Esophagus muscularis mucosa (tissue), 4 donors: ENCODE data around the gene ZNF185.

Source experiments
- CTCF ChIP-seq, 3 experiments: fragments of 200-600 bp in 2 of 3; fragments of 450-650 bp in 1 of 3; sonication (generic) in 2 of 3; IDR thresholded peaks; one replicate each; pipeline ENCODE4 v1.5.1; 2017 to 2019; ENCODE audit warnings: antibody characterized with exemption in 3 of 3, mild to moderate bottlenecking in 2 of 3, moderate library complexity in 1 of 3
- EP300 ChIP-seq: sonication (generic); formaldehyde crosslinking; IDR thresholded peaks from one replicate; pipeline ENCODE4 v1.6.1; 2017; ENCODE audit warnings: antibody characterized with exemption
- POLR2A ChIP-seq: fragments of 450-650 bp; IDR thresholded peaks from one replicate; pipeline ENCODE4 v1.6.1; 2017; ENCODE audit warnings: antibody characterized with exemption, moderate library complexity, mild to moderate bottlenecking, low read depth
- POLR2AphosphoS5 ChIP-seq, 2 donors: sonication (generic); formaldehyde crosslinking; IDR thresholded peaks; one replicate each; pipeline ENCODE4 v1.6.1; 2017; ENCODE audit warnings: antibody characterized with exemption in 2 of 2

- no peak for TF ChIP-seq POLR2A
- no peak for TF ChIP-seq CTCF (IDR thresholded peaks at IDR 0.05)
- TF ChIP-seq POLR2AphosphoS5 (IDR thresholded peaks at IDR 0.05): no peak
- no peak for TF ChIP-seq EP300
These were observed 14.2 kb downstream of the ZNF185 start for GRCh38 chrX:152912106-152912505.
